Peyer's patch (tissue), 4 donors: Measurements from ENCODE around the gene ZNRF4.

Experiments used
- CTCF ChIP-seq, 6 experiments: fragments of 450-650 bp in 4 of 6; fragments of 200-600 bp in 2 of 6; sonication (generic) in 1 of 6; IDR thresholded peaks; one replicate each; pipeline ENCODE4 v1.5.1; 2017 to 2019; ENCODE audit warnings: antibody characterized with exemption in 6 of 6, mild to moderate bottlenecking in 3 of 6, moderate library complexity in 1 of 6
- POLR2A ChIP-seq, 2 donors: fragments of 450-650 bp; IDR thresholded peaks; one replicate each; pipeline ENCODE4 v1.5.1; 2017; ENCODE audit warnings: antibody characterized with exemption in 2 of 2, mild to moderate bottlenecking in 2 of 2, moderate library complexity in 2 of 2

GRCh38 chr19:5454743-5455142 lies 474 bp upstream of the ZNRF4 start:
- TF ChIP-seq CTCF (IDR thresholded peaks at IDR 0.05) (no peak), POLR2A (IDR thresholded peaks at IDR 0.05) (no peak)
